ENCODE measurements around the gene PRDM16. TPM values are rescaled to one million over a fixed set of nuclear protein-coding genes. Genes with fewer than 3 reads are reported as not detected.

PRDM16 gene
- total RNA-seq, 1 experiment from 2014 or later = 6.1 TPM

DNA sequence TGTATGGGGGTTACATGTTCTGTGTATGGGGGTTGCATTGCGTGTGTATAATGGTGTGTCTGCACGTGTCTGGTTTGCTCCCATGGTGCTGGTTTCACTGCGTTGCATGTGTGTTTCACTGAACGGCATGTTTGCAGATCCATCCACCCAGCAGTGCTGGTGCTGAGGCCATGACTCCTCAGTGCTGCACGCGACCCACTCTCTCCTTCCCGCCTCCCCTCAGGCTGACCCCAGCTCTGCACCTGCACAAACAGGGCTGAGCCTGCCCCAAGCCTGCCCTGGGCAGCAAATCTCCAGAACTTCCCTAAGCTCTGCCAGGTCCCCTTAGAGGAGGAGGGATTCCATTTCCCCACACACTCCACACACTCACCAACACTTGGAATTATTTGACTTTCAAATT is 29.0 kb upstream of the PRDM16 start:
- Histone ChIP-seq H3K27me3 (ENCODE audit: insufficient read depth, low read length) (peaks cover 24% of the 10 kb centered on the region), H3K9me3 (ENCODE audit: control insufficient read depth in 1 of 2, insufficient read depth in 1 of 2, low read depth in 1 of 2, low read length in 2 of 2) (no peaks in the 10 kb centered on the region), H3K79me2 (ENCODE audit: insufficient read depth, low read length) (no peaks in the 10 kb centered on the region), H3K4me1 (ENCODE audit: control insufficient read depth in 1 of 2, insufficient read depth in 2 of 2, low read length in 2 of 2) (no peaks in the 10 kb centered on the region), H3K9ac (ENCODE audit: low read length) (no peak overlapping the region), H3K4me3 (replicated peaks in 1 of 2; ENCODE audit: low read depth in 1 of 2, low read length in 2 of 2) (no peak overlapping the region), H2AFZ (ENCODE audit: low read depth, low read length, poor library complexity, severe bottlenecking) (no peak overlapping the region), H3K4me2 (ENCODE audit: low read length) (no peak overlapping the region), H3K27ac (ENCODE audit: low read depth, low read length) (no peak overlapping the region), H3K36me3 (ENCODE audit: control insufficient read depth in 1 of 2, insufficient read depth in 2 of 2, low read length in 2 of 2) (no peaks in the 10 kb centered on the region), H3K9me2 (ENCODE audit: insufficient read depth) (no peaks in the 10 kb centered on the region), H4K20me1 (ENCODE audit: insufficient read depth) (no peaks in the 10 kb centered on the region)
- RAD21 ChIA-PET (ENCODE audit: low non-redundant PET in 1 of 2, low total read pairs in 2 of 2, uncharacterized antibody in 2 of 2, unreplicated experiment in 2 of 2) = no interaction called here
- CTCF ChIA-PET = no interaction called here
- TF ChIP-seq POLR2A (IDR thresholded peaks at IDR 0.05; ENCODE audit: borderline replicate concordance, extremely low read depth, insufficient read depth, insufficient read length) = no peak
- TF ChIP-seq TCF7L2 (IDR thresholded peaks at IDR 0.05; ENCODE audit: borderline replicate concordance, extremely low read depth, insufficient read depth, insufficient read length) = no peak
- TF ChIP-seq SP1 (IDR thresholded peaks at IDR 0.05; ENCODE audit: low read depth) = no peak
- TF ChIP-seq, protein P1, sequence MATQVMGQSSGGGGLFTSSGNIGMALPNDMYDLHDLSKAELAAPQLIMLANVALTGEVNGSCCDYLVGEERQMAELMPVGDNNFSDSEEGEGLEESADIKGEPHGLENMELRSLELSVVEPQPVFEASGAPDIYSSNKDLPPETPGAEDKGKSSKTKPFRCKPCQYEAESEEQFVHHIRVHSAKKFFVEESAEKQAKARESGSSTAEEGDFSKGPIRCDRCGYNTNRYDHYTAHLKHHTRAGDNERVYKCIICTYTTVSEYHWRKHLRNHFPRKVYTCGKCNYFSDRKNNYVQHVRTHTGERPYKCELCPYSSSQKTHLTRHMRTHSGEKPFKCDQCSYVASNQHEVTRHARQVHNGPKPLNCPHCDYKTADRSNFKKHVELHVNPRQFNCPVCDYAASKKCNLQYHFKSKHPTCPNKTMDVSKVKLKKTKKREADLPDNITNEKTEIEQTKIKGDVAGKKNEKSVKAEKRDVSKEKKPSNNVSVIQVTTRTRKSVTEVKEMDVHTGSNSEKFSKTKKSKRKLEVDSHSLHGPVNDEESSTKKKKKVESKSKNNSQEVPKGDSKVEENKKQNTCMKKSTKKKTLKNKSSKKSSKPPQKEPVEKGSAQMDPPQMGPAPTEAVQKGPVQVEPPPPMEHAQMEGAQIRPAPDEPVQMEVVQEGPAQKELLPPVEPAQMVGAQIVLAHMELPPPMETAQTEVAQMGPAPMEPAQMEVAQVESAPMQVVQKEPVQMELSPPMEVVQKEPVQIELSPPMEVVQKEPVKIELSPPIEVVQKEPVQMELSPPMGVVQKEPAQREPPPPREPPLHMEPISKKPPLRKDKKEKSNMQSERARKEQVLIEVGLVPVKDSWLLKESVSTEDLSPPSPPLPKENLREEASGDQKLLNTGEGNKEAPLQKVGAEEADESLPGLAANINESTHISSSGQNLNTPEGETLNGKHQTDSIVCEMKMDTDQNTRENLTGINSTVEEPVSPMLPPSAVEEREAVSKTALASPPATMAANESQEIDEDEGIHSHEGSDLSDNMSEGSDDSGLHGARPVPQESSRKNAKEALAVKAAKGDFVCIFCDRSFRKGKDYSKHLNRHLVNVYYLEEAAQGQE (IDR thresholded peaks at IDR 0.05; ENCODE audit: low read depth) = no peak
- TF ChIP-seq RAD21 (IDR thresholded peaks at IDR 0.05; ENCODE audit: low read depth) = no peak
- no peak for TF ChIP-seq EGR1 (IDR thresholded peaks at IDR 0.05; ENCODE audit: low read depth)
- TF ChIP-seq ELF1 (IDR thresholded peaks at IDR 0.05; ENCODE audit: borderline replicate concordance, low read depth) = no peak
- no peak for TF ChIP-seq EZH2phosphoT487 (IDR thresholded peaks at IDR 0.05; ENCODE audit: borderline replicate concordance)
- no peak for TF ChIP-seq CBX3 (IDR thresholded peaks at IDR 0.05; ENCODE audit: low read depth)
- TF ChIP-seq POLR2AphosphoS5 (IDR thresholded peaks at IDR 0.05; ENCODE audit: low read depth, low read length) = no peak
- no peak for TF ChIP-seq CTCF (IDR thresholded peaks at IDR 0.05 in 2 of 3, conservative IDR thresholded peaks at IDR 0.05 in 1 of 3; ENCODE audit: borderline replicate concordance in 1 of 3, insufficient read depth in 1 of 3, low read depth in 2 of 3, low read length in 2 of 3)
- TF ChIP-seq SRF (IDR thresholded peaks at IDR 0.05; ENCODE audit: low read depth) = no peak
- TF ChIP-seq ZFX (IDR thresholded peaks at IDR 0.05) = no peak
- ATAC-seq = no peak
- DNase-seq (ENCODE audit: low read depth, low spot score) = no peak
- no TSS peak for BruUV-seq (replicated peaks)
- POLR2A ChIA-PET = no interaction called here
- intact Hi-C loops (cut with micrococcal nuclease) = no loop called here
